GM21717 (cell line): ENCODE data around the gene ERBB3.
A peak's percentile ranks its signal among the peaks of the same experiment; 100 is the strongest.
"Not testable (repeated sequence)": the region's sequence is repeated elsewhere in the genome, so short reads cannot be mapped to it uniquely, and the experiment has no call there.

Experiments
- ATAC-seq: cut with Tn5 transposase; IDR thresholded peaks from one replicate; pipeline ENCODE4 v1.9.1; 2021; ENCODE audit warnings: mild to moderate bottlenecking, moderate library complexity; ENCODE audit not compliant: unreplicated experiment

The ERBB3 gene

GRCh38 chr12:56110571-56110970 lies 30.6 kb downstream of the ERBB3 start:
- no peak for ATAC-seq

DNA sequence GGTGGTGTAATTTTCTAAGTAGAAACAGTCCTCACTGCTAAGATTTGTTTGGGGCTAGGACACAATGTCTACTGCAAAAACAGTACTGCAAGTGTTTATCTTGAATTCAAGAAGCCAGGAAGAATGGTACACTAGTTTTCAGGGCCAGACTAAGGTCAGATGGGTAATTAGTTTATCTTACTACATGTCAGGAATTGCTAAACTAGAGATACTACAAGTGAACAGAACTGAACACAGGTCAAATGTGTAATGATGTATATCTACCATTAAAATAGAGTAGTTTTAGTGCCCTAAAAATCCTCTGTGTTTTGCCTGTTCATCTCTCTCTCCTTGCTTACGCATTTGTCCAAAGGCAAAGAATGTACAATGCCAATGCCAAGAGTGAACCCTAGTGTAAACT lies 34.1 kb downstream of the ERBB3 start:
- no peak for ATAC-seq

DNA sequence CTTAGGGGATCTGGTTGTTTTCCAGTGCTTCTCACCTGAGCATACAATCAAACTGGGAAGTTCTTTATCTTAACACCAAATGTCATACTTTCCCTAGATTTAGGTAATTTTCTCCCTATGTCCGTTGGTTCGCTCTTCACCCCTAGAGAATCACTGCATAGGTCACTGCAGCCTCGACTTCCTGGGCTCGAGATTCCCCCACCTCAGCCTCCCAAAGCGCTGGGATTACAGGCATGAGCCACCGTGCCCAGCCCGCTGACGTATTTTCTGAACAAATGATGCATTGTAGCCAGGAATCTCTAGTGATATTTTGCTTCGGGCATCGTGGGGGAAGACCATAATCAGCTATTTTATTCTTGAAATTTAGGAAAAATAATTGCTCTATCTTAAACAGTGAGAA lies 35.4 kb downstream of the ERBB3 start:
- no peak for ATAC-seq

GRCh38 chr12:56116267-56117081 lies 36.5 kb downstream of the ERBB3 start, which contains the start of gene RPL41:
Gene RPL41, plus strand, starts transcription at chr12:56116633.
- peak; percentile 45 for ATAC-seq

DNA sequence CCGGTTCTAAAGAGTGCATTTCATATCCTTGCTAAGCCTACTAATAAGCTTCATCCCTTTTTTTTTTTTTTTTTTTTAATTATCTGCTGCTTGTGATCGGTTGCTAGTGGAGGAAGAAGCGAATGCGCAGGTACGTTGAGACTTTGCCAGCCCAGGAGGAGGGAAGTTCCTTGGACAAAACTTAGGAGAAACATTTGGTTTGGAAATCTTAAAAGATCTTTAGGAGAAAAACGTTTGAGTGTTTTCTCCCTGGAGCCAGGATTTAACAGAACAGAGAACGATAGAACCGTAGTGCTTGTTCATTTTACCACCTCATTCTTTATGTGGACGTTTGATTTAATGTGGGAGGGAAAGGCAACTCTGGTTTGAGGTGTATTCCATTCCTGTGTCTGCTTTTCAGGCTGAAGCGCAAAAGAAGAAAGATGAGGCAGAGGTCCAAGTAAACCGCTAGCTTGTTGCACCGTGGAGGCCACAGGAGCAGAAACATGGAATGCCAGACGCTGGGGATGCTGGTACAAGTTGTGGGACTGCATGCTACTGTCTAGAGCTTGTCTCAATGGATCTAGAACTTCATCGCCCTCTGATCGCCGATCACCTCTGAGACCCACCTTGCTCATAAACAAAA lies 37.2 kb downstream of the ERBB3 start:
- not testable (repeated sequence) for ATAC-seq

- ATAC-seq = peak; percentile 80
Observed at GRCh38 chr12:56117778-56118687, 38.1 kb downstream of the ERBB3 start, which contains the start of gene ZC3H10. Gene ZC3H10, plus strand, starts transcription at chr12:56118266. Its CDS starts 2,297 bp downstream, at chr12:56120563.

DNA sequence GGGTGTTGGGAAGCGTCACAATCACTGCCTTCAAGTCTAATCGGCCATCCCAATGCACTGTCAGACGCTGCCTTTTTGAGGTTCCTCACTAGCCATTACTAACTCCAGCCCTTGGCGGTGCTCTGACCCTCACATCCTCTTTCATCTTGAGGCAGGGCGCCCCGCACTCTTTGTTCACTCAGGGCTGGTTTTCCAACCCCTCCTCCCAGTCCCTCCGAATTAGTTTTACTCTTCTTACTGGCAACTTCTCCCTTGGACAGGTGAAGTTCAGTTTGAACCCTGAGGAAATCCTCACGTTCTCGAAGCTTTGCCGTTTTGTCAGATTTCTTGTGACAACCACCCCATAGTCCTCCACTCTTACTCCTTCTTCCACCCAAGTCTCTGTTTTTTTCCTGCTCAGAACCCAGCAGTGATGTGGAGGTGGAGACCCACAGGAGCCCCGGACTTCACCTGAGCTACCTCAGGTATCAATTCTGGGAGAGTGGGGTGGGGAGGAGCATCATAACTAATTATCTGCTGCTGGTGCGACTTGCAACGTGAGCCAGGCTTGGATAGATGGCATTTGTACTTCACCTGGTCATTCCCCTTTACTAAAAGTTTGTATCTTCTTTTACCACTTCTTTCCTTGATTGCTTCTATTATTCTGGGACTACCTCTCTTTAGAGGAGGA lies 38.9 kb downstream of the ERBB3 start:
- peak; percentile 2 for ATAC-seq

DNA sequence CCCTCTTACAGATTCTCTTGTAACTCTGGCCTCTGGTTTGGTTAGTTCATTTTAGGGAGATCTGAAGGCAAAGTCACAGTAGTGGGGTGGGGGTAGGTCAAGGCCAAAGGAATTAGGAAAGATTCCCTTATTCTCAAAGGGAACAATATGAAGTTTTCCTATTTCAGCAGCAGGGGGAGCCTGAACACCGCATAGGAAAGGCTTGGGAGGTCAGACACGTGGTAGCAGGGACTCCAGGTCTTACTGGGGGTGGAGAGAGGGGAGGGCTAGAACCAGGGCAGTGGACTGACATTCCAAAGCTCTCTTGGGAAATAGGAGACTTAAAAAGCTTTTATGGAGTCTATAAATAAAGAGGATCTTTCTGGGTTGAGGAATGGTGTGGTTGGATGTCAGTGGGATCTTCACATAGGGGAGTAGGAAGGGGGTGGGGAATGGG lies 39.4 kb downstream of the ERBB3 start:
- no peak for ATAC-seq

DNA sequence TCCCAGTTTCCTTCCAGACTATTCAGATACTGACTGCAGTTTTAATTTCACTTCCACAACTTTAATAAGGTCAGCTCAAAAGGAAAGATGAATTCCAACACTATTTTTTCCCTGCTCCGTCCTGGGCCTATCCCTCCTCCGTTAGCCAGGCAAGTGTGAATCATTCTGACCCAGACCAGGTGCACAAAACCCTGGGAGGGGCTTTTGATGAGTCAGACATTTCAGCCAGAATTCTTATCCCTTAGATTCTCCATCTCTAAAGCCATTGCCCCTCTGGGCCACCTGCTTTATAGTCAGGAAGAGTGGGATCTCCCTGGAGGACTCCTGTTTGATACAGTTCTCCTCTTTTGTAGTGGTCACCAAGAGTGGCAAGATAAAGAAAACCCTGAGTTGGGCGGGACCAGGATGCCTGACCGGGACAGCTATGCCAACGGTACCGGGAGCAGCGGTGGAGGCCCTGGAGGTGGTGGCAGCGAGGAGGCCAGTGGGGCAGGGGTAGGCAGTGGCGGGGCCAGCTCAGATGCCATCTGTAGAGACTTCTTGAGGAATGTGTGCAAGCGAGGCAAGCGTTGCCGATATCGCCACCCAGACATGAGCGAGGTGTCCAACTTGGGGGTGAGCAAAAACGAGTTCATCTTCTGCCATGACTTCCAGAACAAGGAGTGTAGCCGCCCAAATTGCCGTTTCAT lies 40.3 kb downstream of the ERBB3 start:
- ATAC-seq = no peak

DNA sequence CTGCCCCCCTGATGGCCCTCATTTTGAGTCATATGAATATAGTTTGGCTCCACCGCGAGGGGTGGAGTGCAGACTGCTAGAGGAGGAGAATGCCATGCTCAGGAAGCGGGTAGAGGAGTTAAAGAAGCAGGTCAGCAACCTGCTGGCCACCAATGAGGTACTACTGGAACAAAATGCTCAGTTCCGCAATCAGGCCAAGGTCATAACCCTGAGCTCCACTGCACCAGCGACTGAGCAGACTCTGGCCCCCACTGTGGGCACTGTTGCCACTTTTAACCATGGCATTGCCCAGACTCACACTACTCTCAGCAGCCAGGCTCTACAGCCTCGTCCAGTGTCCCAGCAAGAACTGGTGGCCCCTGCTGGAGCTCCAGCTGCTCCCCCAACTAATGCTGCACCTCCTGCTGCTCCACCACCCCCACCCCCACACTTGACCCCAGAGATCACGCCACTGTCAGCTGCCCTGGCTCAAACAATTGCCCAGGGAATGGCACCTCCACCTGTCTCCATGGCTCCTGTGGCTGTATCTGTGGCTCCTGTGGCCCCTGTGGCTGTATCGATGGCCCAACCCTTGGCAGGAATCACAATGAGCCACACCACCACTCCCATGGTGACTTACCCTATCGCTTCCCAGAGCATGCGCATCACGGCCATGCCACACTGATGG lies 41.4 kb downstream of the ERBB3 start:
- no peak for ATAC-seq

GRCh38 chr12:56122637-56123036 lies 42.7 kb downstream of the ERBB3 start:
- ATAC-seq = no peak

GRCh38 chr12:56124133-56124532 lies 44.2 kb downstream of the ERBB3 start:
- ATAC-seq = no peak

GRCh38 chr12:56126732-56127239 lies 46.8 kb downstream of the ERBB3 start:
- no peak for ATAC-seq

DNA sequence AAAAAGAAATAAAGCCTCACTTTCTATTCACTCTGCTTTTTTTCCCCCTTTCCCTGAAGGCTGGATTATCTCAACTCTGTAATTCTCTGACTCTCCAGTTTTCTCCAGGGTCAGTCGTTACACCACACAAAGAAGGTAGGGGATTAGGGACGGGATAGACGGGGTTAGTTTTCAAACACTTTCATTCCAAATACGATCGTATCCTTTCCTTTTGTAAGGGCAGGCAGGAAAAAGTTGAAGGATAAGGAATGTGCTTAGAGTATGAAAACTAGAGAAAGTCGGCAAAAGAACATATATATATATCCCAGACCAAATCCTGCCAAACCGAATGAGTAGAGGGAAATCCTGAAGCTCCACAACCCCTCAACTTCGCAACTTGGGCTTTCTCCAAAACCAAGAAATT lies 47.5 kb downstream of the ERBB3 start:
- no peak for ATAC-seq

GRCh38 chr12:56127888-56128669 lies 48.1 kb downstream of the ERBB3 start, which contains the start of gene ESYT1:
Gene ESYT1, plus strand, starts transcription at chr12:56128267. Its CDS starts 53 bp downstream, at chr12:56128320.
- ATAC-seq = peak; percentile 80

GRCh38 chr12:56128670-56129205 lies 48.8 kb downstream of the ERBB3 start:
- ATAC-seq = no peak

- peak; percentile 30 for ATAC-seq
Observed at GRCh38 chr12:56129206-56129941, 49.4 kb downstream of the ERBB3 start.
